ENCODE measurements around the gene MYO3B.

DNA sequence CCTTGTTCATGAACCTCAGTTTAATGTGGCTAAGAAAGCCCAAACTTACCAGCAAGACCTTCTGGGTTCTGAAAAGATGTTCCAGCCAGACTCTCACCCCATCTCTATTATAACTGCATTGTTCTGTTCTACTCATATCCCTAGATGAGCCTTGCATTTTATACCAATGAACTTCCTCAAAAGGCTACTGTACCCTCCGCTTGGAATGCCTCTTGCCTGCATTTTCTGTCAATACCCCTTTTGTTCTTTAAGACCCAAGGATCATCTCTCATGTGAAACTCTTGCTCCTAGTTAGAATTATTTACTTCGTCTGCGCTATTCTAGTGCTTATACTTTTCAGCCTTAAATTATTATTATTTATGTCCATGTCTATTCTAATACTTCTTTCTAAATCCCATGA, 181.5 kb downstream of the MYO3B start:
- TF ChIP-seq, protein P1, sequence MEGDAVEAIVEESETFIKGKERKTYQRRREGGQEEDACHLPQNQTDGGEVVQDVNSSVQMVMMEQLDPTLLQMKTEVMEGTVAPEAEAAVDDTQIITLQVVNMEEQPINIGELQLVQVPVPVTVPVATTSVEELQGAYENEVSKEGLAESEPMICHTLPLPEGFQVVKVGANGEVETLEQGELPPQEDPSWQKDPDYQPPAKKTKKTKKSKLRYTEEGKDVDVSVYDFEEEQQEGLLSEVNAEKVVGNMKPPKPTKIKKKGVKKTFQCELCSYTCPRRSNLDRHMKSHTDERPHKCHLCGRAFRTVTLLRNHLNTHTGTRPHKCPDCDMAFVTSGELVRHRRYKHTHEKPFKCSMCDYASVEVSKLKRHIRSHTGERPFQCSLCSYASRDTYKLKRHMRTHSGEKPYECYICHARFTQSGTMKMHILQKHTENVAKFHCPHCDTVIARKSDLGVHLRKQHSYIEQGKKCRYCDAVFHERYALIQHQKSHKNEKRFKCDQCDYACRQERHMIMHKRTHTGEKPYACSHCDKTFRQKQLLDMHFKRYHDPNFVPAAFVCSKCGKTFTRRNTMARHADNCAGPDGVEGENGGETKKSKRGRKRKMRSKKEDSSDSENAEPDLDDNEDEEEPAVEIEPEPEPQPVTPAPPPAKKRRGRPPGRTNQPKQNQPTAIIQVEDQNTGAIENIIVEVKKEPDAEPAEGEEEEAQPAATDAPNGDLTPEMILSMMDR (IDR thresholded peaks at IDR 0.05) = no peak
- TF ChIP-seq ZFX (IDR thresholded peaks at IDR 0.05; ENCODE audit: borderline replicate concordance) = no peak
